ENCODE measurements around the gene PPIL4.

PPIL4 gene

DNA sequence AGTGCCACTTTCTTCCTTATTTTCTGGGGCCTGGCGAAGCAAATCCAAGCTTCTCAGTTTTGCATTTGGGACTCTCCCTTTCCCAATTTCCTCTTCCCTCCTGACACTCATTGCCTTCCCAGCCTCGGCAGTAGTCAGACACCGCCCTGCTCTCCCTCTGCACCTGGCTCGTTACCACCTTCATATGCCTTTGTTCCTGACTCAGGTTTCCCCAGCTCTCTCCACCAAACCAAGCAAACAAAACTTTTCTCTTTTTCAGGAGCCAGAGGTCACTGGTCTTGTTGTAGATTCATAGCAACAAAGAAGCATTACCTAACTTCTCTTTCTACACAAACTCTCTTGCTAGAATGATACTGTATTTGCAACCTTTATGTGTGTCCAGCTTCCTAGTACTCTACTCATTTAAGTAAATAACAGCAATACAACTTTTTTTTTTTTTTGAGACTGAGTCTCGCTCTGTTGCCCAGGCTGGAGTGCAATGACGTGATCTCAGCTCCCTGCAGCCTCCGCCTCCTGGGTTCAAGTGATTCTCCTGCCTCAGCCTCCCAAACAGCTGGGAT, 52.0 kb downstream of the PPIL4 start:
- H3K27ac ChIP-seq (ENCODE audit: low read depth, low read length): no peak overlapping the region
- no peaks in the 10 kb centered on the region for H3K27me3 ChIP-seq (ENCODE audit: insufficient read depth, low read length, poor library complexity)
- H3K4ac ChIP-seq (ENCODE audit: low read depth, low read length): no peak overlapping the region
- H3K23ac ChIP-seq (ENCODE audit: low read length): no peak overlapping the region
- no peak overlapping the region for H4K5ac ChIP-seq (ENCODE audit: low read length)
- H3K56ac ChIP-seq (ENCODE audit: low read length): no peak overlapping the region
- no peaks in the 10 kb centered on the region for H3K4me1 ChIP-seq (ENCODE audit: control insufficient read depth, low read depth, low read length)
- WGBS (ENCODE audit: extremely low coverage, insufficient coverage, low lambda C conversion rate): no CpG with 5 or more reads among the region's 7 CpGs
- H2BK120ac ChIP-seq (ENCODE audit: low read depth, low read length): no peak overlapping the region
- no peak overlapping the region for H2BK15ac ChIP-seq (replicated peaks; ENCODE audit: low read depth)
- no peaks in the 10 kb centered on the region for H3K36me3 ChIP-seq (ENCODE audit: control insufficient read depth, insufficient read depth, low read length)
- no peak overlapping the region for H2AK5ac ChIP-seq (ENCODE audit: low read length)
- no peak overlapping the region for H3K4me2 ChIP-seq (ENCODE audit: low read length)
- H3K9ac ChIP-seq (ENCODE audit: low read length): no peak overlapping the region
- DNase-seq: no peak
- no peaks in the 10 kb centered on the region for H3K79me2 ChIP-seq (ENCODE audit: control insufficient read depth, insufficient read depth, low read length)
- H3K4me3 ChIP-seq (ENCODE audit: low read length): no peak overlapping the region
- no peak overlapping the region for H3K18ac ChIP-seq (ENCODE audit: low read length)
- no peaks in the 10 kb centered on the region for H3K79me1 ChIP-seq (ENCODE audit: low read length)
- H4K8ac ChIP-seq (ENCODE audit: low read depth, low read length): no peak overlapping the region
- H2BK5ac ChIP-seq (ENCODE audit: low read length): no peak overlapping the region

DNA sequence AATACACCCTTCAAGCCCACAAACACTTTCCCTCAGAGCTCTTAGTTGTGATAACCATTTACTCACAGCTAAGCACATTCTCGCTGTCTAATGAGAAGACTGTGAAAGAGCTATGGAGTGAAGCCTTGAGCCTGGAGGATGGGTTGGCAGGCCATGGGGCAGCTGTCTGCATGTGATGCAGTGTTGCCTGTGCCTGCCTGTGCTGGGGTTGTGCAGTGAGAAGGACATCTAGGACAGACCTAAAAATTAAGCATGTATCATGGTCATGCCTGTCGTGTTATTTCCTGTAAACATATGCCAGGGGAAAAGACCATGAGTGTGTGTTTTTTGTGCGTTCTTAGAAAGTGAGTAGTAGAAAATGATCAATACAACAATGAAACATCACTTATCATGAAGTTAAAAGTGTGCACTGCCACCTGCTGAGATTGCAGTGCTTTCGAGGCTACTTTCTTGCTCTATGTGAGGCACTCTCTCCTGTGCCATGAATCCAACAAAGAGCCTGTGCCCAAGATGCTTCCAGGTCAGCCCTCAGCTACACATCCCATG, 53.0 kb downstream of the PPIL4 start:
- Histone ChIP-seq H3K79me2 (ENCODE audit: control insufficient read depth, insufficient read depth, low read length) (no peaks in the 10 kb centered on the region), H3K27ac (ENCODE audit: low read depth, low read length) (no peak overlapping the region), H3K27me3 (ENCODE audit: insufficient read depth, low read length, poor library complexity) (no peaks in the 10 kb centered on the region), H2BK15ac (replicated peaks; ENCODE audit: low read depth) (no peak overlapping the region), H3K4me1 (ENCODE audit: control insufficient read depth, low read depth, low read length) (no peaks in the 10 kb centered on the region), H3K79me1 (ENCODE audit: low read length) (no peaks in the 10 kb centered on the region), H2AK5ac (ENCODE audit: low read length) (no peak overlapping the region), H3K36me3 (ENCODE audit: control insufficient read depth, insufficient read depth, low read length) (no peaks in the 10 kb centered on the region), H3K9ac (ENCODE audit: low read length) (no peak overlapping the region), H4K8ac (ENCODE audit: low read depth, low read length) (no peak overlapping the region), H3K4me2 (ENCODE audit: low read length) (no peak overlapping the region), H3K4me3 (ENCODE audit: low read length) (no peak overlapping the region), H4K5ac (ENCODE audit: low read length) (no peak overlapping the region), H2BK5ac (ENCODE audit: low read length) (no peak overlapping the region), H3K23ac (ENCODE audit: low read length) (no peak overlapping the region), H3K4ac (ENCODE audit: low read depth, low read length) (no peak overlapping the region), H3K56ac (ENCODE audit: low read length) (no peak overlapping the region), H2BK120ac (ENCODE audit: low read depth, low read length) (no peak overlapping the region), H3K18ac (ENCODE audit: low read length) (no peak overlapping the region)
- DNase-seq: no peak
- no CpG with 5 or more reads among the region's 4 CpGs for WGBS (ENCODE audit: extremely low coverage, insufficient coverage, low lambda C conversion rate)

DNA sequence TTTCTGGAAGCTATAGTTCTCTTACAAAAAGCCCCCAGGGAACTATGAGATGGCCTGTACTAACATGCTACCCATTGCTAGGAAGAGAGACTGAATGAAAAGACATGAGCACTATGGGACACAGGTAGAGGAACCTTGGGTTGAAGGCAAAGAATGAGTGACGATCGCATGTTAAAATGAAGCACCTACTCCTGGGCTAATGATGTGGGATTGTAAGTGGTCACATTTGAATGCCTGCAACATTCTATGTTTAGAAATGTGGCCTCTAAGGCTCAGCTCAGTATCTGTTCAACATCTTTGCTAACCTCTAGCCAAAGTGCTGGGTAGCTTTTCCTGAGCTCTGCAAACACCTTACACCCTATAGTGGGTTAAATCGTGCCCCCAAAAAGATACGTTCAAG, 55.9 kb downstream of the PPIL4 start:
- H3K23ac ChIP-seq (ENCODE audit: low read length): no peak overlapping the region
- H3K79me1 ChIP-seq (ENCODE audit: low read length): no peaks in the 10 kb centered on the region
- no peaks in the 10 kb centered on the region for H3K27me3 ChIP-seq (ENCODE audit: insufficient read depth, low read length, poor library complexity)
- H3K18ac ChIP-seq (ENCODE audit: low read length): no peak overlapping the region
- no peak overlapping the region for H2BK15ac ChIP-seq (replicated peaks; ENCODE audit: low read depth)
- no peak overlapping the region for H2AK5ac ChIP-seq (ENCODE audit: low read length)
- H2BK5ac ChIP-seq (ENCODE audit: low read length): no peak overlapping the region
- no peak overlapping the region for H3K27ac ChIP-seq (ENCODE audit: low read depth, low read length)
- no peak overlapping the region for H3K4ac ChIP-seq (ENCODE audit: low read depth, low read length)
- no peak overlapping the region for H2BK120ac ChIP-seq (ENCODE audit: low read depth, low read length)
- H4K5ac ChIP-seq (ENCODE audit: low read length): no peak overlapping the region
- WGBS (ENCODE audit: extremely low coverage, insufficient coverage, low lambda C conversion rate): no CpG with 5 or more reads among the region's 4 CpGs
- no peak for DNase-seq
- peaks cover 3% of the 10 kb centered on the region for H3K4me1 ChIP-seq (ENCODE audit: control insufficient read depth, low read depth, low read length)
- H3K79me2 ChIP-seq (ENCODE audit: control insufficient read depth, insufficient read depth, low read length): no peaks in the 10 kb centered on the region
- no peak overlapping the region for H3K4me2 ChIP-seq (ENCODE audit: low read length)
- H3K36me3 ChIP-seq (ENCODE audit: control insufficient read depth, insufficient read depth, low read length): no peaks in the 10 kb centered on the region
- H3K4me3 ChIP-seq (ENCODE audit: low read length): no peak overlapping the region
- no peak overlapping the region for H3K56ac ChIP-seq (ENCODE audit: low read length)
- no peak overlapping the region for H4K8ac ChIP-seq (ENCODE audit: low read depth, low read length)
- H3K9ac ChIP-seq (ENCODE audit: low read length): no peak overlapping the region

DNA sequence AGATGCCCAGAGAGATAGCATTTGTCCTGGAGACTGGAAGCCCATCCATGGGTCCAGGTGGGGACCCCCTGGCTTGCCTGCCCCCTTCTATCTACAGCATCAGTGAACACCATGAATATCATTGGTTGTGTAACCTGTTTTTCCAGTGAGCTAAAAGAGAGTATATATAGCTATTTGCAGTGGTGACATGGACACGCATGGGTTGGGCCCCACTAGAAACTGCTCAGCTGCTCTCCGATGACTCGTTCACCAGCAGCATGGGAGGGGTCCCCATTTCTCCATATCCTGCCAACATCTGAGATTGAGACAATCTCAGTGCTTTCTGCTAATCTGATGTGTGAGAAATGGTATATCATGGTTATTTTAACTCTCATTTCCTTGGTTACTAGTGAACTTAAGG, 57.0 kb downstream of the PPIL4 start:
- peaks cover 5% of the 10 kb centered on the region for H3K4me1 ChIP-seq (ENCODE audit: control insufficient read depth, low read depth, low read length)
- H3K36me3 ChIP-seq (ENCODE audit: control insufficient read depth, insufficient read depth, low read length): no peaks in the 10 kb centered on the region
- H3K79me1 ChIP-seq (ENCODE audit: low read length): no peaks in the 10 kb centered on the region
- H3K27me3 ChIP-seq (ENCODE audit: insufficient read depth, low read length, poor library complexity): no peaks in the 10 kb centered on the region
- H2BK15ac ChIP-seq (replicated peaks; ENCODE audit: low read depth): no peak overlapping the region
- H3K27ac ChIP-seq (ENCODE audit: low read depth, low read length): no peak overlapping the region
- no peak overlapping the region for H4K5ac ChIP-seq (ENCODE audit: low read length)
- H3K18ac ChIP-seq (ENCODE audit: low read length): no peak overlapping the region
- no peak overlapping the region for H3K9ac ChIP-seq (ENCODE audit: low read length)
- DNase-seq: no peak
- H2BK120ac ChIP-seq (ENCODE audit: low read depth, low read length): no peak overlapping the region
- no peak overlapping the region for H3K4ac ChIP-seq (ENCODE audit: low read depth, low read length)
- H3K79me2 ChIP-seq (ENCODE audit: control insufficient read depth, insufficient read depth, low read length): no peaks in the 10 kb centered on the region
- no peak overlapping the region for H3K56ac ChIP-seq (ENCODE audit: low read length)
- H3K23ac ChIP-seq (ENCODE audit: low read length): no peak overlapping the region
- H2BK5ac ChIP-seq (ENCODE audit: low read length): no peak overlapping the region
- WGBS (ENCODE audit: extremely low coverage, insufficient coverage, low lambda C conversion rate): no CpG with 5 or more reads among the region's 3 CpGs
- no peak overlapping the region for H3K4me3 ChIP-seq (ENCODE audit: low read length)
- no peak overlapping the region for H4K8ac ChIP-seq (ENCODE audit: low read depth, low read length)
- no peak overlapping the region for H2AK5ac ChIP-seq (ENCODE audit: low read length)
- no peak overlapping the region for H3K4me2 ChIP-seq (ENCODE audit: low read length)

DNA sequence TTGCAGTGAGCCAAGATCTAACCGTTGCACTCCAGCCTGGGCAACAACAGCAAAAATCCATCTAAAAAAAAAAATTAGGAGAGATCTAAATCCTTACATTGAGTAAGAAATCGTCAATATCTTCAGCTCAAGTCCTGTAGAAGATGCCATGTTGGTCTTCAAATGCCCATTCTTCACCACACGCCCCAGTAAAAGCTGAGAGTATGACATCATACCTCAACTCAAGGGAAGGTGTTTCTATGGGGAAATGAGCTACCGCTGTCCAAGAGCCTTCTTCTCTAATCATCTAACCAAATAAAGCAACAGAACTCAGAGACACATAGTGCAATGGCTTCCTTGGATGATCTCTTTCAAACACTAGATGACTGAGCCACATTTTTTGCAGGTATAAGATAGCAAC, 58.5 kb downstream of the PPIL4 start:
- DNase-seq: no peak
- no peak overlapping the region for H4K5ac ChIP-seq (ENCODE audit: low read length)
- H2BK15ac ChIP-seq (replicated peaks; ENCODE audit: low read depth): no peak overlapping the region
- no peaks in the 10 kb centered on the region for H3K79me1 ChIP-seq (ENCODE audit: low read length)
- no peak overlapping the region for H2AK5ac ChIP-seq (ENCODE audit: low read length)
- H3K79me2 ChIP-seq (ENCODE audit: control insufficient read depth, insufficient read depth, low read length): no peaks in the 10 kb centered on the region
- no peaks in the 10 kb centered on the region for H3K36me3 ChIP-seq (ENCODE audit: control insufficient read depth, insufficient read depth, low read length)
- no peak overlapping the region for H3K18ac ChIP-seq (ENCODE audit: low read length)
- no peak overlapping the region for H3K9ac ChIP-seq (ENCODE audit: low read length)
- H3K4me3 ChIP-seq (ENCODE audit: low read length): no peak overlapping the region
- H4K8ac ChIP-seq (ENCODE audit: low read depth, low read length): no peak overlapping the region
- H3K23ac ChIP-seq (ENCODE audit: low read length): no peak overlapping the region
- H2BK120ac ChIP-seq (ENCODE audit: low read depth, low read length): no peak overlapping the region
- H3K27me3 ChIP-seq (ENCODE audit: insufficient read depth, low read length, poor library complexity): no peaks in the 10 kb centered on the region
- H3K56ac ChIP-seq (ENCODE audit: low read length): no peak overlapping the region
- H3K4me1 ChIP-seq (ENCODE audit: control insufficient read depth, low read depth, low read length): peaks cover 5% of the 10 kb centered on the region
- no peak overlapping the region for H3K4me2 ChIP-seq (ENCODE audit: low read length)
- no peak overlapping the region for H3K27ac ChIP-seq (ENCODE audit: low read depth, low read length)
- no peak overlapping the region for H2BK5ac ChIP-seq (ENCODE audit: low read length)
- no CpG with 5 or more reads among the region's 4 CpGs for WGBS (ENCODE audit: extremely low coverage, insufficient coverage, low lambda C conversion rate)
- no peak overlapping the region for H3K4ac ChIP-seq (ENCODE audit: low read depth, low read length)
